ENCODE measurements around the gene SERPINE1.
A peak's percentile ranks its signal among the peaks of the same experiment; 100 is the strongest.
"Not testable (repeated sequence)": the region's sequence is repeated elsewhere in the genome, so short reads cannot be mapped to it uniquely, and the experiment has no call there.

SERPINE1 gene

DNA sequence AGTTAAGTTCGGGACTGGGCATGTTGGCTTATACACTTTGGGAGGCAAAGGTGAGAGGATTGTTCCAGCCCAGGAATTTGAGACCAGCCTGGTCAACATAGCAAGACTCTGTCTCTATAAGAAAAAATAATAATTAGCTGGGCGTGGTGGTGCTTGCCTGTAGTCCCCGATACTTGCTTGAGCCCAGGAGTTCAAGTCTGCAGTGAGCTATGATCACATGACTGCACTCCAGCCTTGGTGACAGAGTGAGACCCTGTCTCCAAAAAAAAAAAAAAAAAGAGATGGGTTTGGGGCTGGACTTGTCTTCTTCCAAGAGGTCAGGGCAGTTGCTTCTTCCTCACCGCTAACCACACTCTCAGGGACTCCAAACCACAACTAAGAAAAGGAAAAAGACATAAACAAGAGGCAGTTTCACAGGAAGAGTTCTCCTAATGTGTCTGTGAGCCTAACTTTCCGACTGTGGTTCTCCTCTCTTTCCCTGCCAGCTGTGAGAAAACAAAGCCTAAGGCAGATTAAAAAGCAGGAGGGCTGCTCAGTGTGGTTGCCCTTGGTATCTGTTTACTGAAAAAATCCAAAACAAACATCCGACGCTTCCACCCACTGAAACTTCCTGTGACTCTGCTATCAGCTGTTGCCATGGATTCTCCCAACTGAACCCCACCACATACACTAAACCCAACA is 2.4 kb upstream of the SERPINE1 start:
- no peak for DNase-seq

- no peak for DNase-seq
These were observed 784 bp upstream of the SERPINE1 start for GRCh38 chr7:101125989-101126650.

DNA sequence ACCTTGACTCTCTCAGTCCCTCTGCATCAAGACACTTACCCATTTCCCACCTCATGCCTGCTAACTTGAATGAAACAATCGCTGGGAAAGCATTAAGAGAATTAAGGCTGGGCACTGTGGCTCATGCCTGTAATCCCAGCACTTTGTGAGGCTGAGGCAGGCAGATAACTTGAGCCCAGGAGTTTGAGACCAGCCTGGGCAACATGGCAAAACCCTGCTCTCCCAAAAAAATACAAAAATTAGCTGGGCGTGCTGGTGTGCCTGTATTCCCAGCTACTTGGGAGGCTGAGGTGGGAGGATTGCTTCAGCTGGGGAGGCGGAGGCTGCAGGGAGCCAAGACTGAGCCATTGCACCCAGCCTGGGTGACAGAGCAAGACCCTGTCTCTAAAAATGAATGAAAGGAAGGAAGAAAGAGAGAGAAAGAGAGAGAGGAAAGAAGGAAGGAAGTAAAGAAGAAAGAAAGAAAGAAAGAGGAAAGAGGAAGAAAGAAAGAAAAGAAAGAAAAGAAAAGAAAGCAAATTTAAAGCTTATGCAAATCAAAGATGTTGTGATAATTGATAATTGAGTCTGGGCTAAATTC is 646 bp downstream of the SERPINE1 start:
- no peak for DNase-seq

GRCh38 chr7:101128040-101128834 is 1.3 kb downstream of the SERPINE1 start:
- no peak for DNase-seq

- no peak for DNase-seq
These were observed 2.8 kb downstream of the SERPINE1 start for GRCh38 chr7:101129603-101130117.

DNA sequence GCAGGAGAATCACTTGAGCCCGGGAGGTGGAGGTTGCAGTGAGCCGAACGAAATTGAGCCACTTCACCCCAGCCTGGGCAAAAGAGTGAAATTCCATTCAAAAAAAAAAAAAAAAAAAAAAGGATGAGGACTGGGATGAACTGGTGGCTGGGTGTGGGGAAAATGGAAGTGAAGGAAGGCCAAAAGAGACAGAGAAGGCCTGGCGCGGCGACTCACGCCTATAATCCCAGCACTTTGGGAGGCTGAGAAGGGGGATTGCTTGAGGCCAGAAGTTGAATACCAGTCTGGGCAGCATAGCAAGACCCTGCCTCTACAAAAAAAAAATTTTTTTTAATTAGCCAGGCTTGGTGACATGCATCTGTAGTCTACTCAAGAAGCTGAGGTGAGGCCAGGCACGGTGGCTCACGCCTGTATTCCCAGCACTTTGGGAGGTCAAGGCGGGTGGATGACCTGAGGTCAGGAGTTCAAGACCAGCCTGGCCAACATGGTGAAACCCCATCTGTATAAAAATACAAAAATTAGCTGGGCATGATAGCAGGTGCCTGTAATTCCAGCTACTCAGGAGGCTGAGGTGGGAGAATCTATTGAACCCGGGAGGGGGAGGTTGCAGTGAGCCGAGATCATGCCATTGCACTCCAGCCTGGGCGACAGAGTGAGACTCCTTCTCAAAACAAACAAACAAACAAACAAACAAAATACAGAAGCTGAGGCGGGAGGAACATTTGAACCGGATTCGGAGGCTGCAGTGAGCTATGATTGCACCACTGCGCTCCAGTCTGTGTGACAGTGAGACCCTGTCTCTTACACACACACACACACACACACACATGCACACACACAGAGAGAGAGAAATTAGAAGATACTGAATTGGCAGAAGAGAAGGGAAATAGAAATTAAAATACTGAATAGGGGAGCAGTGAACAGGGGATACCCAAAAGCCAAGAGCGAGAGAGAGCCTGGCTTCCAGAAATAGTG is 6.0 kb downstream of the SERPINE1 start:
- not testable (repeated sequence) for DNase-seq

- no peak for DNase-seq
These were observed 6.9 kb downstream of the SERPINE1 start for GRCh38 chr7:101133621-101134398.

- DNase-seq, result no peak
These were observed 7.6 kb downstream of the SERPINE1 start for GRCh38 chr7:101134399-101134980.

GRCh38 chr7:101137651-101138212 is 10.8 kb downstream of the SERPINE1 start:
- DNase-seq, result no peak

- DNase-seq, result peak; percentile 70
These were observed 11.4 kb downstream of the SERPINE1 start for GRCh38 chr7:101138213-101138870.

DNA sequence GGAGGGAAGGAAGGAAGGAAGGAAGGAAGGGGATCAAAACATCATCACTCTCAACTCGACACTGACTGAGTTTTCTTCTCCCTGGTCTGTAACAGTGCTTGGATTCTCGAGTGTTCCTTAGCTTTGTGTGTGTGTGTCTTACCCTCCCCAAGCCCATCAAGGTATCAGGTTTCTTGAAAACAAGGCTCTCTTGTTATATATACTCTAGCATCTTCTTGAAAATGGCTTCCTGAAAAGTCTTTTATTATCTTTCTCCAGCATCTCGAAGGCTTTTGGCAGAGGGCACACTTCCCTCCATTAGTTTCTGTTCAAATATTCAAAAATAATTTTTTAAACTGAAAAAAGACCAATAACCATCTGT is 13.4 kb downstream of the SERPINE1 start:
- no peak for DNase-seq

GRCh38 chr7:101140746-101141382 is 14.0 kb downstream of the SERPINE1 start:
- no peak for DNase-seq

DNA sequence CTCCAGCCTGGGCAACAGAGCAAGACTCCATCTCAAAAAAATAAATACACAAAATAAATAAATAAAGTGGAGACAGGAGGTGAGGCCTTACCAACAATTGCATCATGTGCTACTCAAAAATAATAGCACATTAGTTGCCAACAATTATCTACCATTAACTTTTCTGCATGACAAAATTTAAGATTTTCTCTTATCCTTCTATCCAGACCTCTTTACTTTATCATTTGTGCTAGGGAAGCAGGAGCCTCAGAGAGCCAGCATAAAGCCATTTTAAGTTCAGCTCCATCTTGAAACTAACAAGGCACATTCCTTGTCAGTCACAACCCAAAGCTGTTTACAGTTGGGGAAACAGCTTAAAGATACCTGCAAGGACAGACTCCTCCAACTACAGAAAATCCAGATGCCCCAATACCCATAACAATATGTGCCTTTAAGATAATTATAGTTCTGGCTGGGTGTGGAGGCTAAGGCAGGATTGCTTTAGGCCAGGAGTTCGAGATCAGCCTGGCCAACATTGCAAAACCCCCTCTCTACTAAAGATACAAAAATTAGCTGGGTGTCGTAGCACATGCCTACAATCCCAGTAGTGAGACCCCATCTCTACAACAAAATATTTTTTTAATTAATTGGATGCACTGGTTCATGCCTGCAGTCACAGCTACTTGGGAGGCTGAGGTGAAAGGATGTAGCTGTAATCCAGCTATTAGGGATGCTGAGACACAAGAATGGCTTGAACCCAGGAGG is 25.2 kb downstream of the SERPINE1 start:
- no peak for DNase-seq

DNA sequence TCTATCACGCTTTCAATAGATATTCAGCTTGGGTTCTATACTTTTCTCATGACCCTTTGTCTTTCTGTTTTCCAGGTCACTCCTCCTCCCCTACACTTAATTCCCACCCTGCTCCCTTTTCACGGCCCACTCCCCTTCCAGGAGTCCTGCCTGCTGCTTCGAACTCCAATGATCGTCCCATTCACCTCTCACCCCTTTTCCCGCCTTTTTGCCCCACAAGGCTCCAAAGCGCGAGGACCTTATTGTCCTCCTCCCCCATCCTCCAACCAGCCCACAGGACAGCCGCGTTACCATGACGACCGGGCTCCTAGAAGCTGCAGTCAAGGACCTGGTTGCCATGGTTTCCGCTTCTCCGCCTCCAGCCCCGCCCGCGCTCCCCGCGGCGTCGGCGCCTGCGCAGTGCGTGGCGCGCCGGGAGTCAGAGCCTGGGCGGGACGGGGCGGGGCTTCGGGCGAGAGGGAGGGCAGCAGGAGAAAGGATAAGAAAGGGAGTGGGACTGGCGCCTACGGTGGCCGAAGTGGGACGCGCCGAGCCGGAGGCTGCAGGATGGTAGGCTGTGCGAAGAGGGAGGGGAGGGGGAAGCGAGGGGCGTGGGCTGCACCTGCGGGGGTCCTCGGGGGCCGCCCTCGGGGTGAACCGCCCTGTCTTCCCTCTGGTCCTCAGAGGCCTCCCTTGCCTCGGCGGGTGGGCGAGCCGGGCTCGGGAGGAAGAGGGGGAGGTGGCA is 27.2 kb downstream of the SERPINE1 start, which contains the start of gene AP1S1:
TSS of gene AP1S1 (plus strand) at position 508 of the 724 bp plus-strand sequence. CDS start at position 547, 39 bp downstream.
- DNase-seq, result peak; percentile 83

GRCh38 chr7:101154693-101155102 is 27.8 kb downstream of the SERPINE1 start:
- no peak for DNase-seq

DNA sequence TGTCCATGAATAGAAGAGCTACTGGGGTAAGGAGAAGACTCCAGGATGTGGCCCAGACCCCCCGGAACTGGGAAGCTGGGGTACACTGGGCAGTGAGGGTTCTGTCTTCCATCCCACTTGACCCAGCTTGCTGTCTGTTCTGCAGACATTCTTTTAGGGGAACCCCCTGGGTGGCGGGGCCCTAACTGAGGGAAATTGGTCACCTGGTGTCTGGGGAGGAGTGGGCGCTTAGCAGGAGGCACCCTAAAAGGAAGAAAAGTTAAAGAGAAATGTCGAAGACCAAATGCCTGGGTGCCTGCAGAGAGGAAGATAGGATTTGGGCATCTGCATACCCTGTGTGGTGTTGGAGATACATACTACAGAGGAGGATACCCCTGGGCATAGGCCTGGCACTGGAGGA is 28.4 kb downstream of the SERPINE1 start:
- DNase-seq, result no peak

GRCh38 chr7:101156277-101156676 is 29.4 kb downstream of the SERPINE1 start:
- no peak for DNase-seq
